ENCODE data around the gene IMPA2.

DNA sequence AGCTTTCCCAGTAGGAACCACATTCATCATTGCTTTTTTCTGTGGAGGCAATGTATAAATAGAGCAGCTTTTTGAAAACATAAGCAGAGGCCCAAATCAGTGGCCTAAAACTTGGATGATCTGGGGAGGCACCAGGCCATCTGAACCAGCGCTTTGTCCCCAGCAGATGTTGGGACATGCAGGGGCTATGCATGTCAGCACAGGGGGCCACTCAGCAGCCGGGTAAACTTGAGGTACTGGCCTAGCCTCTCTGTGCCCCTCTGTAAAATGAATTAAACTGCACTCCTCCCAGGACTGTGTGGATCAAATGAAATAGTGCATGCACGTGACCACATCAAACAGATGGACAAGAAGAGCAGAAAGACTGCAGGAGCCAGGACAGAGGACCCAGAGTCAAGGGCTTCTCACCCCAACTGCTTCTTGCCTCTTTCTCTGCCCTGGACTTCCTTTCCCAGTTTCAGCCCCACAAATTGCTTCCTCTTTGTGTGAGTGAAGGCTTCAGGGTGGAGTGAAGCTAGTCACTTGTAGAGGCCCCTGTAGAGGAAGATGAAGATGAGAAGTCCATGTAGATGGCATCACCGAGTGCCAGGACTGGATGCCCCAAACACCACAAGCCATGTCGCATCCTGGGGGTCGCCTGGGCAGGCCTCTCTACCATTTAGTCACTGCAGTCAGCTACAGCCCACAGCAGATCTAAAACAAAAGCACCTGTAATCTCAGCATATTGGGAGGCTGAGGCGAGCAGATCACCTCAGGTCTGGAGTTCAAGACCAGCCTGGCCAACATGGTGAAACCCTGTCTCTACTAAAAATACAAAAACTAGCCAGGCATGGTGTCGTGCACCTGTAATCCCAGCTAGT, 53.2 kb downstream of the IMPA2 start:
- TF ChIP-seq ZNF114 (tag by site-specific recombination; IDR thresholded peaks at IDR 0.05), result no peak
- TF ChIP-seq, protein P1, sequence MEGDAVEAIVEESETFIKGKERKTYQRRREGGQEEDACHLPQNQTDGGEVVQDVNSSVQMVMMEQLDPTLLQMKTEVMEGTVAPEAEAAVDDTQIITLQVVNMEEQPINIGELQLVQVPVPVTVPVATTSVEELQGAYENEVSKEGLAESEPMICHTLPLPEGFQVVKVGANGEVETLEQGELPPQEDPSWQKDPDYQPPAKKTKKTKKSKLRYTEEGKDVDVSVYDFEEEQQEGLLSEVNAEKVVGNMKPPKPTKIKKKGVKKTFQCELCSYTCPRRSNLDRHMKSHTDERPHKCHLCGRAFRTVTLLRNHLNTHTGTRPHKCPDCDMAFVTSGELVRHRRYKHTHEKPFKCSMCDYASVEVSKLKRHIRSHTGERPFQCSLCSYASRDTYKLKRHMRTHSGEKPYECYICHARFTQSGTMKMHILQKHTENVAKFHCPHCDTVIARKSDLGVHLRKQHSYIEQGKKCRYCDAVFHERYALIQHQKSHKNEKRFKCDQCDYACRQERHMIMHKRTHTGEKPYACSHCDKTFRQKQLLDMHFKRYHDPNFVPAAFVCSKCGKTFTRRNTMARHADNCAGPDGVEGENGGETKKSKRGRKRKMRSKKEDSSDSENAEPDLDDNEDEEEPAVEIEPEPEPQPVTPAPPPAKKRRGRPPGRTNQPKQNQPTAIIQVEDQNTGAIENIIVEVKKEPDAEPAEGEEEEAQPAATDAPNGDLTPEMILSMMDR (tag by site-specific recombination; IDR thresholded peaks at IDR 0.05), result no peak
- TF ChIP-seq, protein P2, sequence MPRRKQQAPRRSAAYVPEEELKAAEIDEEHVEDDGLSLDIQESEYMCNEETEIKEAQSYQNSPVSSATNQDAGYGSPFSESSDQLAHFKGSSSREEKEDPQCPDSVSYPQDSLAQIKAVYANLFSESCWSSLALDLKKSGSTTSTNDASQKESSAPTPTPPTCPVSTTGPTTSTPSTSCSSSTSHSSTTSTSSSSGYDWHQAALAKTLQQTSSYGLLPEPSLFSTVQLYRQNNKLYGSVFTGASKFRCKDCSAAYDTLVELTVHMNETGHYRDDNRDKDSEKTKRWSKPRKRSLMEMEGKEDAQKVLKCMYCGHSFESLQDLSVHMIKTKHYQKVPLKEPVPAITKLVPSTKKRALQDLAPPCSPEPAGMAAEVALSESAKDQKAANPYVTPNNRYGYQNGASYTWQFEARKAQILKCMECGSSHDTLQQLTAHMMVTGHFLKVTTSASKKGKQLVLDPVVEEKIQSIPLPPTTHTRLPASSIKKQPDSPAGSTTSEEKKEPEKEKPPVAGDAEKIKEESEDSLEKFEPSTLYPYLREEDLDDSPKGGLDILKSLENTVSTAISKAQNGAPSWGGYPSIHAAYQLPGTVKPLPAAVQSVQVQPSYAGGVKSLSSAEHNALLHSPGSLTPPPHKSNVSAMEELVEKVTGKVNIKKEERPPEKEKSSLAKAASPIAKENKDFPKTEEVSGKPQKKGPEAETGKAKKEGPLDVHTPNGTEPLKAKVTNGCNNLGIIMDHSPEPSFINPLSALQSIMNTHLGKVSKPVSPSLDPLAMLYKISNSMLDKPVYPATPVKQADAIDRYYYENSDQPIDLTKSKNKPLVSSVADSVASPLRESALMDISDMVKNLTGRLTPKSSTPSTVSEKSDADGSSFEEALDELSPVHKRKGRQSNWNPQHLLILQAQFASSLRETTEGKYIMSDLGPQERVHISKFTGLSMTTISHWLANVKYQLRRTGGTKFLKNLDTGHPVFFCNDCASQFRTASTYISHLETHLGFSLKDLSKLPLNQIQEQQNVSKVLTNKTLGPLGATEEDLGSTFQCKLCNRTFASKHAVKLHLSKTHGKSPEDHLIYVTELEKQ (tag by site-specific recombination; IDR thresholded peaks at IDR 0.05; ENCODE audit: borderline replicate concordance), result no peak

Data from HEK293 (cell line).